BJ (cell line): ENCODE measurements around the gene SCML2. TPM values are rescaled to one million over a fixed set of nuclear protein-coding genes. Genes with fewer than 3 reads are reported as not detected.

Experiments used
- CTCF ChIA-PET: fragments of 350-600 bp; formaldehyde crosslinking; extraction: SDS; loops from one replicate; lab custom pipeline; 2021; ENCODE audit warnings: antibody characterized with exemption, inconsistent platforms; lab: Yijun Ruan, JAX
- POLR2A ChIA-PET: fragments of 300-600 bp; sonication (Branson Sonifier 250); formaldehyde crosslinking; extraction: SDS; loops from one replicate; lab custom pipeline; 2021; ENCODE audit warnings: antibody characterized with exemption; lab: Charles Lee
- DNase-seq: peaks from one replicate; pipeline ENCODE4 v3.0.0-alpha.2; 2011; ENCODE audit warnings: low read depth
- H3K27me3 ChIP-seq: 2 replicates; pipeline ENCODE4 v1.6.0; 2011; ENCODE audit warnings: low read length; ENCODE audit not compliant: control insufficient read depth, insufficient read depth
- H3K36me3 ChIP-seq: 2 replicates; pipeline ENCODE4 v1.5.1; 2011; ENCODE audit warnings: low read length; ENCODE audit not compliant: control insufficient read depth, insufficient read depth
- H3K4me3 ChIP-seq: 2 replicates; pipeline ENCODE4 v1.5.1; 2011; ENCODE audit warnings: low read depth, mild to moderate bottlenecking, control low read depth, low read length
- CTCF ChIP-seq: IDR thresholded peaks from 2 replicates; pipeline ENCODE4 v1.5.1; 2011; ENCODE audit warnings: low read depth, mild to moderate bottlenecking, control low read depth, inconsistent platforms, low read length, moderate library complexity; ENCODE audit not compliant: insufficient read depth
- polyA plus RNA-seq: library from polyadenylated mRNA; depleted of rRNA; stranded (reverse); fragments of >200 nt; gene quantifications from 2 replicates; pipeline ENCODE4 v1.2.3, GENCODE V29; 2011

Gene SCML2
- polyA plus RNA-seq, 1 experiment, result 0.85 TPM

DNA sequence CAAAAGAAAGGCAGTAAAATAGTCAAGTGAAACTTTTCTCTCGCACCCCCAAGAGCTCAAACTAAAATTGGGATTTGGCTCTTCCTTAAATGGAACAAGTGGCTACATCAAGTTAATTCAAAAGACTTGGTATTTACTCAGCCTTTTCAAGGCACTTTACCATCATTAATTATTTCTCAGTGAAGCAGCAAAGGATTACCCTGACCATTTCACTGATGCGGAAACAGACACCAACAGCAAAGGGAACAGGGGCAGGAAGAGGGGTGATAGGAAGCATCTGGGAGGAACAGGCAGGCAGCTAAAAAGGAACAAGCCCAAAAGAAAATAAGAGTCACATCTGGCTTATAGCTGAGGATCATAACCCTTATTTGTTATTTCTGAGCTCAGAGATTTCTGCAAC is 2.7 kb downstream of the SCML2 start:
- no peak for TF ChIP-seq CTCF
- CTCF ChIA-PET, result no interaction called here
- Histone ChIP-seq H3K27me3 (no peaks in the 10 kb centered on the region), H3K4me3 (no peak overlapping the region), H3K36me3 (no peaks in the 10 kb centered on the region)
- no peak for DNase-seq
- POLR2A ChIA-PET, result no interaction called here

DNA sequence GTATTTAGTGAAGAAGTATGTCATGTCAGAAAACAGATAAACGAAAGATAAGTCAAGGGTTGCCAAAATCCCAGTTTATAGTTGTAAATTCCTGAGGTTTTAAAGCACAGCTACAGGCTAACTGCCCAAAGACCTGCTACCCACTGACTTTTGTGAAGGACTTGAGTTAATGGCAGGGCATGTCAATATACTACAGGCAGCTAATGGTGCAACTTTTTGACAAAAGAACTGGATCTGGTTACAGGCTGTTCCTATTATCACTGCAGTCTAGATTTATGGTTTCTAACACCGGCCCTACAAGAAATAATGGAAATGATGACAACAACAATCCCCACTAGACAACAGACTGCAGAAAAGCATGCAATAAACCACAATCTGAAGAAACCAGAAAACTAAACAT is 6.4 kb downstream of the SCML2 start:
- Histone ChIP-seq H3K4me3 (no peak overlapping the region), H3K27me3 (no peaks in the 10 kb centered on the region), H3K36me3 (no peaks in the 10 kb centered on the region)
- ChIA-PET CTCF (no interaction called here), POLR2A (no interaction called here)
- DNase-seq, result peak; percentile 1
- TF ChIP-seq CTCF, result no peak

DNA sequence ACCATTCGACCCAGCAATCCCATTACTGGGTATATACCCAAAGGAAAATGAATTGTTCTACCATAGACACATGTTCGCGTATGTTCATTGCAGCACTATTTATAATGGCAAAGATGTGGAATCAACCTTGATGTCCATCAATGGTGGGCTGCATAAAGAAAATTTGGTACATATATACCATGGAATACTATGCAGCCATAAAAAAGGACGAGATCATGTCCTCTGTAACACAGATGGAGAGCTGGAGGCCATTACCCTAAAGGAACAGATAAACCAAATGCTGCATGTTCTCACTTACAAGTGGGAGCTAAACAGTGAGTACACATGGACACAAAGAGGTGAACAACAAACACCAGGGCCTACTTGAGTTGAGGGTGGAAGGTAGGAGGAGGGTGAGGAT is 45.1 kb downstream of the SCML2 start:
- TF ChIP-seq CTCF, result no peak
- POLR2A ChIA-PET, result no interaction called here
- CTCF ChIA-PET, result no interaction called here

DNA sequence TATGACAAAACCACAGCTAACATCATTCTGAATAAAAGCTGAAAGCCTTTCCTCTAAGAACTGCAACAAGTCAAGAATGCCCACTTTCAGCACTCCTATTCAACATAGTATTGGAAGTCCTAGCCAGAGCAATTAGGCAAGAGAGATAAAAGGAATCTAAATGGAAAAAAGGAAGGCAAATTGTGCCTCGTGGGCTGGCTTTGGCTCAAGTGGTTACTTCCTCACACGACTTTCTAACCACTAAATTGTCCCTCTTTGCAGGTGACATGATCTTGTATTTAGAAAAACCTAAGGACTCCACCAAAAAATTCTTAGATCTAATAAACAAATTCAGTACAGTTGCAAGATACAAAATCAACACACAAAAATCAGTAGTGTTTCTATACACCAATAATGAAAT is 57.2 kb downstream of the SCML2 start:
- CTCF ChIA-PET, result no interaction called here
- DNase-seq, result no peak
- Histone ChIP-seq H3K27me3 (no peaks in the 10 kb centered on the region), H3K36me3 (no peaks in the 10 kb centered on the region), H3K4me3 (no peak overlapping the region)
- no peak for TF ChIP-seq CTCF
- POLR2A ChIA-PET, result no interaction called here

More for the DNA sequence above, 45.1 kb downstream of the SCML2 start:
- Histone ChIP-seq H3K36me3 (no peaks in the 10 kb centered on the region), H3K4me3 (no peak overlapping the region), H3K27me3 (no peaks in the 10 kb centered on the region)
- DNase-seq, result no peak

DNA sequence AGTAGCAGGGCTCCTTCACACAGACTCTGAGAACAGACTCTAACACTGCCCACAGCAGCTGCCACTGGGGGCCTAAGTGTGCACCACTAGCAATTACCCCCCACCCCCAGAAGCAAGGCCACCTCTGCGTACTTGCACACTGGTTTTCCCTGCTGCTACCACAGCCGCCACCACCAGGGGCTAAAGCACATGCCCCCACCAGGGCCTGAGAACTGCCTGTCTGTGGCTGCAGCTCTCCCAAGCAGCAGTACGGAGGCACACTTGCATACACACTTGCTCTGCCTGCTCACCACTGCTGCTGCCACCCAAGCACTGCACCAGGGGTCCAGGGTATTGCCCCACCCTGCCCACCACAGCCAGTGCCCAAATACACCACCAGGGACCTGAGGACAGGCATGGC is 59.6 kb downstream of the SCML2 start:
- no peak overlapping the region for H3K4me3 ChIP-seq
- DNase-seq, result no peak
- CTCF ChIA-PET, result no interaction called here
- no peaks in the 10 kb centered on the region for H3K27me3 ChIP-seq
- POLR2A ChIA-PET, result no interaction called here
- no peaks in the 10 kb centered on the region for H3K36me3 ChIP-seq
- no peak for TF ChIP-seq CTCF
